Neural cell (in vitro differentiated cells): ENCODE data around the gene HOXB5. TPM values are rescaled to one million over a fixed set of nuclear protein-coding genes. Genes with fewer than 3 reads are reported as not detected.

Experiments
- H2AFZ ChIP-seq: fragments of 200-600, 300-800 bp; sonication (generic), shearing (Covaris generic); 2 replicates; pipeline ENCODE4 v1.6.0; 2014; ENCODE audit warnings: low read depth, mild to moderate bottlenecking, antibody characterized with exemption, low read length, moderate library complexity
- H3F3A ChIP-seq: fragments of 200-600 bp; shearing (Covaris generic); 2 replicates; pipeline ENCODE4 v1.6.1; 2016; ENCODE audit warnings: mild to moderate bottlenecking, moderate library complexity, mixed read lengths, antibody characterized with exemption, low read length; ENCODE audit not compliant: insufficient read depth, poor library complexity, severe bottlenecking
- H3K27ac ChIP-seq: fragments of 200-600, 300-800 bp; sonication (generic), shearing (Covaris generic); 2 replicates; pipeline ENCODE4 v1.5.1; 2014; ENCODE audit warnings: mild to moderate bottlenecking, low read length, moderate library complexity
- H3K27me3 ChIP-seq: fragments of 300-800, 200-600 bp; sonication (generic), shearing (Covaris generic); 2 replicates; pipeline ENCODE4 v1.6.0; 2014; ENCODE audit warnings: mild to moderate bottlenecking, low read depth, low read length, moderate library complexity; ENCODE audit not compliant: insufficient read depth
- H3K36me3 ChIP-seq: fragments of 300-800, 200-600 bp; sonication (generic), shearing (Covaris generic); 2 replicates; pipeline ENCODE4 v1.5.1; 2014; ENCODE audit warnings: mild to moderate bottlenecking, antibody characterized with exemption, low read length, moderate library complexity; ENCODE audit not compliant: insufficient read depth
- H3K4me2 ChIP-seq: fragments of 300-800, 200-600 bp; sonication (generic), shearing (Covaris generic); 2 replicates; pipeline ENCODE4 v1.6.0; 2014; ENCODE audit warnings: mild to moderate bottlenecking, low read length
- H3K4me3 ChIP-seq: fragments of 300-800, 200-600 bp; sonication (generic), shearing (Covaris generic); 2 replicates; pipeline ENCODE4 v1.5.1; 2014; ENCODE audit warnings: mild to moderate bottlenecking, low read length, moderate library complexity
- H3K79me2 ChIP-seq: fragments of 200-600 bp; shearing (Covaris generic); replicated peaks from 2 replicates; pipeline ENCODE4 v1.6.0; 2014; ENCODE audit warnings: mild to moderate bottlenecking, low read length, moderate library complexity; ENCODE audit not compliant: insufficient read depth
- H3K9ac ChIP-seq: fragments of 300-800, 200-600 bp; sonication (generic), shearing (Covaris generic); 2 replicates; pipeline ENCODE4 v1.6.1; 2016; ENCODE audit warnings: mild to moderate bottlenecking, low read length, mixed read lengths
- H3K9me2 ChIP-seq: fragments of 200-600 bp; shearing (Covaris generic); 2 replicates; pipeline ENCODE4 v1.6.1; 2016; ENCODE audit warnings: mild to moderate bottlenecking, low read length, mixed read lengths; ENCODE audit not compliant: insufficient read depth
- H3K9me3 ChIP-seq: fragments of 200-600, 300-800 bp; sonication (generic), shearing (Covaris generic); 2 replicates; pipeline ENCODE4 v1.6.1; 2016; ENCODE audit warnings: mild to moderate bottlenecking, mixed run types, low read length, moderate library complexity, mixed read lengths
- H4K20me1 ChIP-seq: fragments of 200-600 bp; shearing (Covaris generic); 2 replicates; pipeline ENCODE4 v1.6.1; 2016; ENCODE audit warnings: mild to moderate bottlenecking, mixed run types; ENCODE audit not compliant: insufficient read depth
- CTCF ChIP-seq: fragments of 450-650 bp; IDR thresholded peaks from 2 replicates; pipeline ENCODE4 v1.5.1; 2014; ENCODE audit warnings: antibody characterized with exemption, mild to moderate bottlenecking, moderate library complexity; ENCODE audit not compliant: poor library complexity, severe bottlenecking
- EP300 ChIP-seq: fragments of 450-650 bp; conservative IDR thresholded peaks from 2 replicates; pipeline ENCODE4 v1.6.1; 2014; ENCODE audit warnings: antibody characterized with exemption, mild to moderate bottlenecking, moderate library complexity; ENCODE audit not compliant: poor library complexity, severe bottlenecking
- EZH2 ChIP-seq: fragments of 200-600, 300-800 bp; shearing (Covaris generic), sonication (generic); IDR thresholded peaks from 2 replicates; pipeline ENCODE4 v1.6.1; 2014; ENCODE audit warnings: antibody characterized with exemption, low read length, borderline replicate concordance, mild to moderate bottlenecking; ENCODE audit not compliant: insufficient read depth, poor library complexity, severe bottlenecking
- MXI1 ChIP-seq: fragments of 450-650 bp; conservative IDR thresholded peaks from 2 replicates; pipeline ENCODE4 v1.6.1; 2014; ENCODE audit warnings: antibody characterized with exemption, mild to moderate bottlenecking; ENCODE audit not compliant: poor library complexity, severe bottlenecking
- POLR2AphosphoS5 ChIP-seq: IDR thresholded peaks from 2 replicates; pipeline ENCODE4 v1.6.1; 2012
- RAD21 ChIP-seq: fragments of 450-650 bp; conservative IDR thresholded peaks from 2 replicates; pipeline ENCODE4 v1.6.1; 2014; ENCODE audit warnings: antibody characterized with exemption, mild to moderate bottlenecking, moderate library complexity
- REST ChIP-seq: IDR thresholded peaks from 2 replicates; pipeline ENCODE4 v1.6.1; 2012; ENCODE audit warnings: borderline replicate concordance
- SMC3 ChIP-seq: fragments of 450-650 bp; conservative IDR thresholded peaks from 2 replicates; pipeline ENCODE4 v1.6.1; 2014; ENCODE audit warnings: antibody characterized with exemption, mild to moderate bottlenecking, moderate library complexity; ENCODE audit not compliant: poor library complexity
- TAF1 ChIP-seq: IDR thresholded peaks from 2 replicates; pipeline ENCODE4 v1.6.1; 2012; ENCODE audit warnings: low read depth
- polyA plus RNA-seq: library from polyadenylated mRNA; depleted of rRNA; stranded (reverse); fragments of >200 nt; gene quantifications from 2 replicates; pipeline ENCODE4 v1.2.3, GENCODE V29; 2014

Gene HOXB5
- polyA plus RNA-seq, 1 donor from 2014 or later: not detected

GRCh38 chr17:48623583-48623982 is 30.0 kb upstream of the HOXB5 start:
- H4K20me1 ChIP-seq: no peaks in the 10 kb centered on the region
- no peaks in the 10 kb centered on the region for H3K36me3 ChIP-seq
- H3K4me3 ChIP-seq: no peak overlapping the region
- no peak overlapping the region for H3K9ac ChIP-seq
- no peak overlapping the region for H3K4me2 ChIP-seq
- TF ChIP-seq CTCF (no peak), SMC3 (no peak), EZH2 (no peak), TAF1 (no peak), RAD21 (no peak), MXI1 (no peak), EP300 (no peak)
- peaks cover 100% of the 10 kb centered on the region for H3K27me3 ChIP-seq
- H3K27ac ChIP-seq: no peak overlapping the region
- H2AFZ ChIP-seq: no peak overlapping the region
- no peaks in the 10 kb centered on the region for H3F3A ChIP-seq
- peaks cover 8% of the 10 kb centered on the region for H3K9me3 ChIP-seq
- no peaks in the 10 kb centered on the region for H3K9me2 ChIP-seq
- no peaks in the 10 kb centered on the region for H3K79me2 ChIP-seq

DNA sequence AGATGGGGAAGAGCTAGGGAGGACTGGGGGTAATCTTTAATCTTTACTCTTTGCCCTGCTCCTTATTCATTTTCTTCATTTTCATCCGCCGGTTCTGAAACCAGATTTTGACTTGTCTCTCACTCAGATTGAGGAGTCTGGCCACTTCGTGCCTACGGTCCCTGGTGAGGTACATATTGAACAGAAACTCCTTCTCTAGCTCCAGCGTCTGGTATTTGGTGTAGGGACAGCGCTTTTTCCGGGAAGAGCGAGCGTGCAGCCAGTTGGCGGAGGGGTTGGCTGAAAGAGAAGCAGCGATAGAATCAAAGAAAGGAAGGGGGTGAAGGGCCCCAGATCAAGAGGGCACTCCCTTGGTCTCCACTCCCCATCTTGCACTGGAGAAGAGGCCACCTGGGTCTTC is 29.3 kb upstream of the HOXB5 start:
- H3K27ac ChIP-seq: no peak overlapping the region
- H3K9ac ChIP-seq: no peak overlapping the region
- H3K79me2 ChIP-seq: no peaks in the 10 kb centered on the region
- no peaks in the 10 kb centered on the region for H3K9me2 ChIP-seq
- no peak overlapping the region for H2AFZ ChIP-seq
- H3K36me3 ChIP-seq: no peaks in the 10 kb centered on the region
- H3K4me3 ChIP-seq: no peak overlapping the region
- TF ChIP-seq CTCF (no peak), REST (no peak), EZH2 (no peak), SMC3 (no peak), TAF1 (no peak), RAD21 (no peak), MXI1 (no peak), EP300 (no peak), POLR2AphosphoS5 (no peak)
- H3K4me2 ChIP-seq: no peak overlapping the region
- H4K20me1 ChIP-seq: no peaks in the 10 kb centered on the region
- peaks cover 8% of the 10 kb centered on the region for H3K9me3 ChIP-seq
- peaks cover 100% of the 10 kb centered on the region for H3K27me3 ChIP-seq
- H3F3A ChIP-seq: no peaks in the 10 kb centered on the region
